H9 (cell line): ENCODE measurements around the gene F2RL3. TPM values are rescaled to one million over a fixed set of nuclear protein-coding genes. Genes with fewer than 3 reads are reported as not detected.

Experiments
- DNase-seq: peaks from one replicate; pipeline ENCODE4 v3.0.0-alpha.2; 2017
- H2AFZ ChIP-seq: one replicate; pipeline ENCODE4 v1.6.1; 2013; ENCODE audit warnings: mild to moderate bottlenecking, low read length, control low read depth, moderate library complexity
- H2AK5ac ChIP-seq: 2 replicates; pipeline ENCODE4 v1.6.1; 2013; ENCODE audit warnings: low read length, control low read depth, mixed read lengths; ENCODE audit not compliant: insufficient read length
- H2BK120ac ChIP-seq: one replicate; pipeline ENCODE4 v1.6.1; 2013; ENCODE audit warnings: low read depth, mild to moderate bottlenecking, low read length, control low read depth, inconsistent platforms; ENCODE audit not compliant: poor library complexity, severe bottlenecking
- H2BK12ac ChIP-seq: 2 replicates; pipeline ENCODE4 v1.6.1; 2013; ENCODE audit warnings: low read length, control low read depth, mixed read lengths, low read depth; ENCODE audit not compliant: insufficient read length
- H2BK15ac ChIP-seq: 2 replicates; pipeline ENCODE4 v1.6.1; 2013; ENCODE audit warnings: low read depth, low read length, control low read depth
- H2BK20ac ChIP-seq: one replicate; pipeline ENCODE4 v1.6.1; 2013; ENCODE audit warnings: low read depth, mild to moderate bottlenecking, low read length, control low read depth, inconsistent platforms; ENCODE audit not compliant: poor library complexity, severe bottlenecking
- H2BK5ac ChIP-seq: 2 replicates; pipeline ENCODE4 v1.6.1; 2013; ENCODE audit warnings: low read length, control low read depth, mixed read lengths; ENCODE audit not compliant: insufficient read length
- H3K14ac ChIP-seq: 2 replicates; pipeline ENCODE4 v1.6.1; 2013; ENCODE audit warnings: low read length, control low read depth; ENCODE audit not compliant: insufficient read depth
- H3K18ac ChIP-seq: 2 replicates; pipeline ENCODE4 v1.6.1; 2013; ENCODE audit warnings: low read depth, mild to moderate bottlenecking, mixed read lengths, low read length, control low read depth; ENCODE audit not compliant: insufficient read length
- H3K23ac ChIP-seq: 2 replicates; pipeline ENCODE4 v1.6.1; 2013; ENCODE audit warnings: low read length, control low read depth, mixed read lengths, low read depth; ENCODE audit not compliant: insufficient read length
- H3K23me2 ChIP-seq: 2 replicates; pipeline ENCODE4 v1.6.1; 2013; ENCODE audit warnings: low read depth, mild to moderate bottlenecking, mixed read lengths, low read length, control low read depth; ENCODE audit not compliant: insufficient read length, poor library complexity, severe bottlenecking
- H3K27ac ChIP-seq: 2 replicates; pipeline ENCODE4 v1.5.1; 2013; ENCODE audit warnings: low read length, control low read depth, mixed read lengths, low read depth; ENCODE audit not compliant: insufficient read length
- H3K27me3 ChIP-seq: 2 replicates; pipeline ENCODE4 v1.6.1; 2013; ENCODE audit warnings: low read length, control low read depth, inconsistent platforms; ENCODE audit not compliant: insufficient read depth
- H3K4ac ChIP-seq: 2 replicates; pipeline ENCODE4 v1.6.1; 2013; ENCODE audit warnings: low read depth, mild to moderate bottlenecking, control low read depth, inconsistent platforms, low read length, moderate library complexity
- H3K4me1 ChIP-seq: 2 replicates; pipeline ENCODE4 v1.6.1; 2013; ENCODE audit warnings: low read length, control low read depth, inconsistent platforms; ENCODE audit not compliant: insufficient read depth
- H3K4me2 ChIP-seq: 2 replicates; pipeline ENCODE4 v1.6.1; 2013; ENCODE audit warnings: low read length, control low read depth, mixed read lengths; ENCODE audit not compliant: insufficient read length, insufficient read depth
- H3K56ac ChIP-seq: 2 replicates; pipeline ENCODE4 v1.6.1; 2013; ENCODE audit warnings: low read depth, mild to moderate bottlenecking, mixed read lengths, low read length, control low read depth; ENCODE audit not compliant: insufficient read length
- H3K79me1 ChIP-seq: 2 replicates; pipeline ENCODE4 v1.6.1; 2013; ENCODE audit warnings: low read depth, mild to moderate bottlenecking, moderate library complexity, low read length, control low read depth, inconsistent platforms; ENCODE audit not compliant: insufficient read depth, poor library complexity, severe bottlenecking
- H3K79me2 ChIP-seq: 2 replicates; pipeline ENCODE4 v1.6.1; 2013; ENCODE audit warnings: low read length, control low read depth, inconsistent platforms; ENCODE audit not compliant: insufficient read depth
- H3K9ac ChIP-seq: 2 replicates; pipeline ENCODE4 v1.6.1; 2013; ENCODE audit warnings: low read length, control low read depth, mixed read lengths; ENCODE audit not compliant: insufficient read length; ENCODE audit errors: extremely low read depth
- H3K9me3 ChIP-seq: one replicate; pipeline ENCODE4 v1.6.1; 2013; ENCODE audit warnings: low read depth, low read length, inconsistent platforms; ENCODE audit not compliant: control insufficient read depth
- H3T11ph ChIP-seq: one replicate; pipeline ENCODE4 v1.6.1; 2013; ENCODE audit warnings: mild to moderate bottlenecking, low read length, control low read depth, inconsistent platforms
- H4K20me1 ChIP-seq: one replicate; pipeline ENCODE4 v1.6.1; 2013; ENCODE audit not compliant: control insufficient read depth, insufficient read length, insufficient read depth
- H4K5ac ChIP-seq: 2 replicates; pipeline ENCODE4 v1.6.1; 2013; ENCODE audit warnings: low read depth, mild to moderate bottlenecking, mixed read lengths, low read length, control low read depth; ENCODE audit not compliant: insufficient read length
- H4K8ac ChIP-seq: replicated peaks from 2 replicates; pipeline ENCODE4 v1.6.1; 2013; ENCODE audit warnings: low read length, control low read depth, mixed read lengths, low read depth; ENCODE audit not compliant: insufficient read length
- H4K91ac ChIP-seq: 2 replicates; pipeline ENCODE4 v1.6.1; 2013; ENCODE audit warnings: low read depth, mild to moderate bottlenecking, moderate library complexity, mixed read lengths, low read length, control low read depth; ENCODE audit not compliant: insufficient read length
- H3K27ac Mint-ChIP-seq, 3 experiments: 2 replicates in 2 of 3; 3 replicates in 1 of 3; pipeline ENCODE4 v1.8.0; 2020 to 2021; ENCODE audit warnings: mixed read lengths in 3 of 3, mild to moderate bottlenecking in 1 of 3, moderate library complexity in 1 of 3
- H3K27me3 Mint-ChIP-seq: 2 replicates; pipeline ENCODE4 v1.8.0; 2021; ENCODE audit warnings: low read depth, mild to moderate bottlenecking, moderate library complexity, mixed read lengths
- H3K36me3 Mint-ChIP-seq, 3 experiments: 2 replicates in 2 of 3; 3 replicates in 1 of 3; pipeline ENCODE4 v1.8.0; 2020 to 2021; ENCODE audit warnings: low read depth in 3 of 3, mixed read lengths in 3 of 3; ENCODE audit not compliant: insufficient read depth in 1 of 3
- H3K4me1 Mint-ChIP-seq, 2 experiments: 2 replicates each; pipeline ENCODE4 v1.8.0; 2020; ENCODE audit warnings: mixed read lengths in 2 of 2
- H3K4me3 Mint-ChIP-seq, 2 experiments: 2 replicates in 1 of 2; 3 replicates in 1 of 2; pipeline ENCODE4 v1.8.0; 2020 to 2021; ENCODE audit warnings: mild to moderate bottlenecking in 2 of 2, mixed read lengths in 2 of 2, moderate library complexity in 1 of 2
- H3K9me3 Mint-ChIP-seq, 2 experiments: 2 replicates in 1 of 2; 3 replicates in 1 of 2; pipeline ENCODE4 v1.8.0; 2020; ENCODE audit warnings: mild to moderate bottlenecking in 2 of 2, mixed read lengths in 2 of 2, moderate library complexity in 1 of 2
- CTCF ChIP-seq: fragments of 200-600 bp; sonication (generic); conservative IDR thresholded peaks from 3 replicates; pipeline ENCODE4 v1.8.0; 2021; ENCODE audit warnings: antibody characterized with exemption, mild to moderate bottlenecking
- WGBS: extraction: QIAGEN DNeasy Blood & Tissue Kit; methylation state at CpG from one replicate; pipeline ENCODE4 v1.1.7; 2013; ENCODE audit warnings: missing lambda C conversion rate, low lambda C conversion rate, mixed read lengths; ENCODE audit not compliant: insufficient read length; ENCODE audit errors: extremely low coverage; 5-methylcytosine and 5-hydroxymethylcytosine counted together
- total RNA-seq: library from RNA; stranded (reverse); gene quantifications from 2 replicates; pipeline ENCODE4 v1.2.1, GENCODE V29; 2021

Gene F2RL3
- total RNA-seq, 1 experiment from 2014 or later = not detected

GRCh38 chr19:16915135-16915534 lies 26.3 kb downstream of the F2RL3 start:
- H3K27me3 Mint-ChIP-seq = peaks cover 5% of the 10 kb centered on the region
- H3K4me1 Mint-ChIP-seq = no peaks in the 10 kb centered on the region

More at GRCh38 chr19:16915135-16915534, 26.3 kb downstream of the F2RL3 start:
- no peak overlapping the region for H3K56ac ChIP-seq
- H3K9me3 Mint-ChIP-seq = peaks cover 31 to 39% of the 10 kb centered on the region in 2 experiments
- H2AFZ ChIP-seq = no peak overlapping the region
- H3T11ph ChIP-seq = no peak overlapping the region
- no CpG with 5 or more reads among the region's 3 CpGs for WGBS
- H3K4me1 ChIP-seq = no peaks in the 10 kb centered on the region
- no peak overlapping the region for H2BK12ac ChIP-seq
- TF ChIP-seq CTCF = no peak
- no peak overlapping the region for H2BK20ac ChIP-seq
- H3K4me2 ChIP-seq = no peak overlapping the region
- no peak overlapping the region for H4K5ac ChIP-seq
- no peak overlapping the region for H3K27ac ChIP-seq
- no peak overlapping the region for H2BK5ac ChIP-seq
- peaks cover 16 to 35% (median 25%) of the 10 kb centered on the region in 3 experiments for H3K36me3 Mint-ChIP-seq
- no peak overlapping the region for H3K4ac ChIP-seq
- no peak overlapping the region for H4K8ac ChIP-seq
- H2BK120ac ChIP-seq = no peak overlapping the region
- no peaks in the 10 kb centered on the region for H3K79me2 ChIP-seq
- no peak overlapping the region for H3K27ac Mint-ChIP-seq
- no peaks in the 10 kb centered on the region for H4K20me1 ChIP-seq
- H3K23me2 ChIP-seq = no peaks in the 10 kb centered on the region
- no peaks in the 10 kb centered on the region for H3K27me3 ChIP-seq
- H3K14ac ChIP-seq = no peak overlapping the region; the same call in 1 of the 2 replicates
- no peak overlapping the region for H2BK15ac ChIP-seq
- peaks cover 7% of the 10 kb centered on the region for H3K9me3 ChIP-seq
- no peaks in the 10 kb centered on the region for H3K79me1 ChIP-seq
- H3K23ac ChIP-seq = no peak overlapping the region
- DNase-seq = no peak
- no peak overlapping the region for H2AK5ac ChIP-seq
- H4K91ac ChIP-seq = no peak overlapping the region
- no peak overlapping the region for H3K18ac ChIP-seq
- no peak overlapping the region for H3K4me3 Mint-ChIP-seq
- no peak overlapping the region for H3K9ac ChIP-seq
